ENCODE results near the gene RGS16.

The RGS16 gene

DNA sequence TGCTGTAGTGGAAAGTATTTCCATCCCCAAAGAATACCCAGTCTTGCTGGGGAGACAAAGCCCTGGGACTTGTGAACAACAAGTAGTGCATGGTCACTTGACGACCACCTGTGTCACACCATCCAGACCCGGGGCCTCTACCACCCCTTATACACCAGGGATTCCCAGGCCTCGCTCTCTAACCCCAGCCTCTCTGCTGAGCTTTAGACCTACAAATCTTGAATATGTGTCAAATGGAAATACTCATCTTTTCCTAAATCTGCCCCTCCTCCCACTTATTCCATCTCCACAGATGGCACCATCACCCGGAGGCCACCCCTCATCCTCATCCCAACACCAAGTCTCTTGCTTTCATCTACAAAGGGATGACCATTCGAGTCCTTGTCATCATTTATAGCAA lies 14.3 kb downstream of the RGS16 start:
- TF ChIP-seq ZNF274 (IDR thresholded peaks at IDR 0.05; ENCODE audit: low read depth, low read length) = no peak
- H3K4me3 ChIP-seq (ENCODE audit: low read length) = no peak overlapping the region

DNA sequence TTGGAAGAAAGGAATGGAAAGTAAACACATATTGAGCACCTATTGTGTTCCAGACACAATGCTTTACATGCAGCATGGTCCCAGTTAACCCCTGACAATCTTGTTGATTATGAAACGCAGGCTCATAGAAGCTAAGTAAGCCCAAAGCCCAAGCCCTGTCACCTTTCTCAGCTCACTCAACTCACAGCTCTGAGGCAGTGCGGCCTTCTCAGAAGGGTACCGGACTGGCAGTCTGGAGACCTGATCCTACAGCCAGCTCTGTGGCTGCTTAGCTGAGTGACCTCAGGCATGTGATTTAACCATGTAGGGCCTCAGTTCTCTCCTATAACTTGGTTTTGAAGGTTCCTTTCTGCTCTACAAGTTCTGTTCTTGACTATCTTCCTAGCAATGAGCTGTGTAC lies 14.7 kb downstream of the RGS16 start:
- no peak overlapping the region; the same call in 1 of the 2 replicates for H3K4me3 ChIP-seq (ENCODE audit: low read length)
- no peak for TF ChIP-seq ZNF274 (IDR thresholded peaks at IDR 0.05; ENCODE audit: low read depth, low read length)

DNA sequence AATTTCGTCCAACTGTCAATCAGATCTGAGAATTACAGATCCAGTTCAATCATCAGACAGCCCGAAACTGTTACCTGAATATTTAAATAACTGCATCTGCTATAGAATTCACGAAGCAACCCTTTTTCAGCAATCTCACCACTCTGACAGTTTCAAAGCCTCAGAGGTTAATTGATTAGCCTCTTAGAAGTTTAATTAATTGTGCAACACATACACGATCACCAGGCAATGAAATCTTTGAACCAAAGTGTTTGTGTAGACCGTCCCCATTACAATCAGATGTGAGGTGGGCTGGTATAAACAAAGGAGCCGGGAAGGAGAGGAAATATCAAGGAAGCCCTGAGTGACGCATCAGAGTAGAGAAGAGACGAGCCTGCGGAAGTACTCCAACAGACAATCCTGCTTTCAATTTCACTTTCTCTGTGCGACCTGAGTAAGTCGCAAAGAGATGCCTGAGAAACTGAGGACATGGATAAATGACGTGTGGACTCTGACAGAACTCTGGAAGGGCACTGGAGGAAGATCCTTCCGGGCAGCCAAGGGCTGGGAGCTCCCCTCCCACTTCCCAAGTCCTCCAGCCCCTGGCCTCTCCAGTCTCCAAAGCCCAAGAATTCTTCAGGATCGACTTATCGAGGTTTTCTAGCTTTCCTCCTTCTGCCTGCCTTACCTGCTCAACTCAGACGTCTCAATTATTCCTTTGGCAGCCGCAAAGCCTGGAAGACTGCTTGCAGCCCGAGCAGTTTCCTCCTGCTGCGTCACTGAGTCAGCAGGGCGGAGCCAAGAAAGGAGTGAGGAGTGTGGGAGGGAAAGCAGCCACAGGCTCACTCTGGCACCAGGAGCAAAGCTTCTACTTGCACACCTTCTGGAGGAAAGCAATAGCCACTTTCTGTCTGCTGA lies 15.4 kb downstream of the RGS16 start, which contains the start of gene RNASEL:
TSS of gene RNASEL (minus strand) at position 757 of the 897 bp plus-strand sequence. CDS start 2,450 bp downstream, outside the sequence.
- no peak for TF ChIP-seq ZNF274 (IDR thresholded peaks at IDR 0.05; ENCODE audit: low read depth, low read length)
- peak within 1 kb of the TSS; percentile 74 for H3K4me3 ChIP-seq (ENCODE audit: low read length)

DNA sequence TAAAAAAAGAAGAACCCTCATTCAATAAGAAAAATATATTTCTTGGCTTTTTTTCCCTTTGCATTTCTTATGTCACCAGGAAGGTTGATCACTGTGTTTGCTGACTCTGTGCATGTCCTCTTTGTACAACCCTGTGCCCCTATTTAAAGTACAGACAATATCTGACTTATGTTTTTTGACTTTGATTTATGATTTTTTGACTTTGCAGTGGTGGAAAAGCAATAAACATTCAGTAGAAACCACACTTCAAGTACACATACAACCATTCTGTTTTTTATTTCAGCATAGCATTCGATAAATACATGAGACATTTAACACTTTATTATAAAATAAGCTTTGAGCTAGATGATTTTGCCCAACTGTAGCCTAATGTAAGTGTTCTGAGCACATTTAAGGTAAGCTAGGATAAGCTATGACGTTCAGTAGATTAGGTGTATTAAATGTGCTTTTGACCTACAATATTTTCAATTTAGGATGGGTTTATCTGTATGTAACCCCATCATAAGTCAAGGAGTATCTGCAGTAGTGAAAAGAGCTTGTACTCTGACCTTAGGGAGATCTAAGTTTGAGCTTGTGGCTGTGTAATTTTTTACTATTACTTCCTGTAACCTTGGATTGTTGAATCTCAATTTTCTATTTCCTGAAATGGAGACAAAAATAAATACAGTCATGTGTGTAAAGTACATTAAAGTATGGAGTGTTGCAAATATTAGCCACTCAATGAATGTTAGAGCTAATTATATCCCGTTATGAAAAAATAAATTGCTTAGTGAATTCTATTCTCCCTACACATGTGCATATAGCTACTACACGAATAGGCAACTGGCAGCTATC lies 16.3 kb downstream of the RGS16 start:
- TF ChIP-seq ZNF274 (IDR thresholded peaks at IDR 0.05; ENCODE audit: low read depth, low read length) = no peak
- H3K4me3 ChIP-seq (ENCODE audit: low read length) = peak overlapping the region; percentile 74

DNA sequence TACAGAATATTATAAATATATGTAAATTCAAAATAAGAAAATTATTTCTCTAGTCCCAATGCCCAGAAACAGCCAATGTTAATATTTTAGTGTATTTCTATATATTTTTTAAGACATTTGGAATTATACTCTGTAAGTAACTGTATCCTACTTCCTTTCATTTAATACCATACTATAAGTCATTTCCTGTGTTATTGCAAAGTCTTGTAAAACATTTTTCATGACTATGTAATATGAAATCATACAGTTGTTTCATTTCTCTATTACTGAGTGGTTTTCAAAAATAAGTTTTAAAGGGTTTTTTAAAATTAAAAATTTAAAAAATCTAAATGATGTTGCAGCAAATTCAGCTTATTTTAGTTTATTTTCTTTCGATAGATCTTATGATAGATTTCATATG lies 17.1 kb downstream of the RGS16 start:
- no peak overlapping the region for H3K4me3 ChIP-seq (ENCODE audit: low read length)
- no peak for TF ChIP-seq ZNF274 (IDR thresholded peaks at IDR 0.05; ENCODE audit: low read depth, low read length)

DNA sequence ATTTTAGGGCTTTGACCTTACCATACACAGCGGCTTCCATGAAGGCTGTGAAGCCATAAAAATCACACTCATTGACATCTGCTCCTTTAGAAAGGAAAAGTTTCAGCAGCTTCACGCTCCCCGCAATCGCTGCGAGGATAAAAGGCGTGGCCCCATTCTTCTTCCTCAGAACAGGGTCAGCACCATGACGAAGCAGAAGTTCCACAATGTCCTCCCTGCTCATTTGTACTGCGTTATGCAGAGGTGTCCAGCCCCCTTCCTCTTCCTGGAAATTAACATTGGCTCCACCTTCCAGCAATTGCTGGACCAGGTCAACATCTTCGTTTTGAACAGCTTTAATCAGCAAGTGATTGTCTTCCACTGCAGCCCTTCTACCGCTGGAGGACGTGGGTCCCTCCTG lies 17.8 kb downstream of the RGS16 start:
- H3K4me3 ChIP-seq (ENCODE audit: low read length) = no peak overlapping the region
- no peak for TF ChIP-seq ZNF274 (IDR thresholded peaks at IDR 0.05; ENCODE audit: low read depth, low read length)

DNA sequence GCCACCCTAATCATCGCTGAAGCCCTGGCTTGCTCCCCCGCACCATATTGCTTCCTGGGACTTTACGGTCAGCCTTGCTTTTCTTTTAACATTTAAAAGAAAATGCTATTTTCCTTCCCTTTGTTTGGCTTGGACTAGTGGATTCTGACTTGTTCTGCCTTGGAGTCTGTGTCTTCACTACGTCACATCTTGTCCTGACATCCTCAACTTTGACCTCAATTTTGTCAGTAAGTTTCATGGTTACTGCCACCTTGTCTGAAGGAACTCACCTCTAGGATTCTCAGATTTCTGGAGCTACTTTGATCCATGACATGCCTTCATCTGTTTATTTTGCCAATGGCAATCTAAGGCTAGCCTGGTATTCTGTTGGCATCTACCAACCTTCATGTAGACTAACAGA lies 19.4 kb downstream of the RGS16 start:
- no peak for TF ChIP-seq ZNF274 (IDR thresholded peaks at IDR 0.05; ENCODE audit: low read depth, low read length)
- no peak overlapping the region for H3K4me3 ChIP-seq (ENCODE audit: low read length)

DNA sequence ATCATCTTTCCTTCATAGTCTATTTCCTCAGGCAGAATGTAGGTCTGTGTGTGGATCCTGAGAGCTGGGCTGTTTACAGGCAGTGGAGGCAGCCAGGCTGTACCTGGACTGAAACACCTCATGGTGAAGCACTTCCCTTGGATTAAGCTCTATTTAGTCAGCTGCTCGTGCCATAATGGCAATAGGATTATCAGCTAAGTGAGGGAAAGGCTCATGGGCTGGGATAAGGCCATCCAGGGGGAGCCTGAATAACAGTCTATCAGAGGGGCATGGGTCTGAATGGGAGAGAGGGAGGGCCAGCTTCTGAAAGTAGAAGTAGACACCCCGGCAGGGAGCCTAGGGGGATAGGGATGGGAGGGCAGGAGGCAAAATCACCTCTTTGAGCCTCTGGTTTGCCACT lies 23.5 kb downstream of the RGS16 start:
- H3K4me3 ChIP-seq (ENCODE audit: low read length) = no peak overlapping the region
- no peak for TF ChIP-seq ZNF274 (IDR thresholded peaks at IDR 0.05; ENCODE audit: low read depth, low read length)

DNA sequence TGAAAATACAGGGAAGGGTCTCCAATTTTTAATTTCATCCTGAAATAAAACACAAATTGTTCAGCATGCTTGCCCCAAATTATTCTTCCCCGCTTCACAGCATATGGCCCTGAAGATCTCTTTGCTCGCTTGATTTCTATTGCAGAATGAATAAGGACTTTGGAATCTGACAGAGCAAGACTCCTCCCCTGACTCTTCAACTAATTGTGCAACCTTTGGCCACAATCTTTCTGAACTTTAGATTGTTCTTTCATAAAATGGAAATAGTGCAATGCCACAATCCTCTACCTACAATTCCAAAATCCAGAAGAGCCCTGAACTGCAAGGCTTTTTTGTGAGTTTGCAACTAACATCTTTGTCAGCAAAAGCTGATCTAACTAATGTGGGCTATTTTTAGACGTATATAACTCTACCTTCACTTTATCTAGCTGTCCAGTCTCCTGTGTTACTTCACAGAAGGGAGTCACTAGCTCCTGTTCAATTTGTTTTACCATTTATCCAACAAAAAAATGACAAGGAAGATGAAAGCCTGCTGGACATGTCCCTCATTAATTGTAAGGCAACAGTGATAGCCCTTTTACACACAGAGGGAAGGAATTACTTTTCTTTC lies 28.5 kb downstream of the RGS16 start:
- no peak for TF ChIP-seq ZNF274 (IDR thresholded peaks at IDR 0.05; ENCODE audit: low read depth, low read length)
- no peak overlapping the region for H3K4me3 ChIP-seq (ENCODE audit: low read length)

DNA sequence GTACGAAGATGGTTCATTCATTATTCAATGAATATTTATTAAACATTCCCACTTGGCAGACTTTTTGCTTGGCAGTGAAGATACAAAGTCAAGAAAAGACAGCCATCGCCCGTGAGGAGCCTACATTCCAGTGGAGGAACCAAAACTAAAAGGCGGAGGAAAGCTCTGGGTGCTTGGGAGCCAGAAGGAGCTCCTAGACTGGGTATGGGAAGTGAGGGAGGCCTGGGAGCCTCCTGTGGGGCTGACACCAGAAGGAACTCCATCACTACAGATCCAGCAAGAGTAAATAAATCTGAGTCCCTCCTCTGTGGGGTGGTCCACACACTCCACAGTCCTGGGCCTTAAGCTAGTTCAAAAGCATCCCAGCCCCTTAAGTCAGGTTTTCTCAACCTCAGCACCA lies 30.0 kb downstream of the RGS16 start:
- TF ChIP-seq ZNF274 (IDR thresholded peaks at IDR 0.05; ENCODE audit: low read depth, low read length) = no peak
- H3K4me3 ChIP-seq (ENCODE audit: low read length) = no peak overlapping the region

DNA sequence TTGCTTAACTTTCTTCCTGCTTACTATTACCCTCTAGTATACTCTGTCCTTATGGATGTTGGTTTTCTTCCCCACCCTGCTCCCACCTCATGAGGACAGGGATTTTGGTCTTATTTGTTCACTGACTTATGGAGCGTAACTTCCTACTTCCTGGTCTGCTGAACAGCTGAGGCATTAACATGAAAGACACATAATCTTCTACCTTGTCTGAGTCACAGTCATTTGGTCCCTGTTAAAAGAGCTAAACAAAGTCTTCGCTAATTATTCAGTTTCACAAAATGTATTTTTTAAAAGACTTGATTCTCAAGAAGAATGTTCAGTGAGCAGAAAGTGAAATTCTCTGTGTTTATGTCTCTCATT lies 33.6 kb downstream of the RGS16 start:
- TF ChIP-seq ZNF274 (IDR thresholded peaks at IDR 0.05; ENCODE audit: low read depth, low read length) = no peak
- H3K4me3 ChIP-seq (ENCODE audit: low read length) = no peak overlapping the region

DNA sequence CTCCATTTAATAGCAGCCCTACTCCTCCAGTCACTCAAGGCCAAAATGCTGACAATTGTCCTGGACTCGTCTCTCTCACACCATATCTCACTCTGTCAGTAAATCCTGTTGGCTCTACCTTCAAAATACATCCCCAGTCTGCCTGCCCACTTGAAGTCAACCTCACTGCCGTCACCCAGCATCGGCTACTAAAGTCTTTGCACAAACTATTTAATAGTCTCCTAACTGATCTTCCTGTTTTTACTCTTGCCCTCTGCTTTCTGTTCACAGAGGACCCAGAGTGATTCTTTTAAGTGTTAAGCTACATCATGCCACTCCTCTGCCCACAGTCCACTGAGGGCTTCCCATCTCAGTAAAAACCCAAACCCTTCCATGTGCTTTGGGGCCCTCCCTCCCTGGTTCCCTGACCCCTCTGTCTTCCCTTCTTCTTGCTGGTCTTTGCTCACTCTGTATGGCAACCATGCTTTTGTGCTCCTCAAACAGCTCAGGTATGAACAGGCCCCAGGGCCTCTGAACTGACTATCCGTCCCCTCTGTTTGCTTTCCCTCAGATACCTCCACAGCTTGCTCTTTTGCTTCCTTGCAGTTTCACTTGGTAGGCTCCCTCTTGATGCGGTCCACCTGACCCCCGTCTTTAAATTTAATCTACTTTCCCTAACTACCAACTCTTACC lies 34.1 kb downstream of the RGS16 start:
- TF ChIP-seq ZNF274 (IDR thresholded peaks at IDR 0.05; ENCODE audit: low read depth, low read length) = no peak
- no peak overlapping the region for H3K4me3 ChIP-seq (ENCODE audit: low read length)

DNA sequence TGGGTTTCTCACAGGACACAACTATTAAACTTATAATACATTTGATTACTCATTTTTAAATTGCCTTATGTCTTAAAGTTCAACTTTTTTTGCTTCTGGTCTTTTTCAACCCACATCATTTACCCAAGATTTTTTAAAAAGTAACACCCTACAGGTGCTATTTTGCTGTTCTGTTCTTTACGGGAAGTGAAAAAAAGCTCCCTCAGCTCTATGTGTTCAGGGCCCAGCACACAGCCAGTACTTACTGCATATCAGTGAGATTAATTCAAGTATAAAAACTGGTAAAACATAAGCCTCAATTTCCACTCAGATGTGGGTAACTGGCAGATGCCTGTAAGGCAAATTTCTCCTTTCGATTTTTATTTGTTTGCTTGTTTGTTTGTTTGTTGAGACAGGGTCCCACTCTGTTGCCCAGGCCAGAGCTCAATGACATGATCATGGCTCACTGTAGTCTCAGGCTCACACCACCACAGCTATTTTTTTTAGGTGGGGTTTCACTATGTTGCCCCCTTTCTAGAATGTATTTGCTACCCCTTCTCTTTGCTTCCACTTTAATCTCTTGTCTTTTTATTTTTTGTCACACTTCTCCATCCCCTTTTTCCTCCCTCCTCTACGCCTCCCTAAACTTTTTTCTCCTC lies 35.4 kb downstream of the RGS16 start:
- H3K4me3 ChIP-seq (ENCODE audit: low read length) = no peak overlapping the region
- no peak for TF ChIP-seq ZNF274 (IDR thresholded peaks at IDR 0.05; ENCODE audit: low read depth, low read length)
